Liver (tissue), 9 donors: Measurements from ENCODE around the gene TACC3. TPM values are rescaled to one million over a fixed set of nuclear protein-coding genes. Genes with fewer than 3 reads are reported as not detected.

Experiments
- DNase-seq: peaks from one replicate; pipeline ENCODE4 v3.0.0-alpha.2; 2017; ENCODE audit warnings: low spot score
- H3K27ac ChIP-seq, 2 donors: one replicate each; pipeline ENCODE4 v1.7.0; 2013; ENCODE audit warnings: inconsistent platforms in 2 of 2, low read length in 2 of 2, control low read depth in 1 of 2, low read depth in 1 of 2, mild to moderate bottlenecking in 1 of 2
- H3K27me3 ChIP-seq, 4 donors: one replicate each; pipeline versions ENCODE4 v1.6.1 to v1.7.0; 2013; ENCODE audit warnings: low read length in 3 of 4, inconsistent platforms in 1 of 4, mild to moderate bottlenecking in 1 of 4, moderate library complexity in 1 of 4; ENCODE audit not compliant: control insufficient read depth in 4 of 4, insufficient read depth in 4 of 4
- H3K36me3 ChIP-seq, 4 donors: one replicate each; pipeline versions ENCODE4 v1.6.1 to v1.7.0; 2013; ENCODE audit warnings: low read length in 3 of 4, mild to moderate bottlenecking in 3 of 4, low read depth in 1 of 4, moderate library complexity in 1 of 4; ENCODE audit not compliant: control insufficient read depth in 4 of 4, insufficient read depth in 3 of 4
- H3K4me1 ChIP-seq, 4 donors: one replicate each; pipeline versions ENCODE4 v1.6.1 to v1.7.0; 2013; ENCODE audit warnings: low read length in 3 of 4, mild to moderate bottlenecking in 3 of 4, moderate library complexity in 1 of 4; ENCODE audit not compliant: control insufficient read depth in 4 of 4, insufficient read depth in 4 of 4
- H3K4me3 ChIP-seq, 3 donors: one replicate each; pipeline versions ENCODE4 v1.6.1 to v1.7.0; 2013; ENCODE audit warnings: low read length in 3 of 3, control low read depth in 1 of 3, low read depth in 1 of 3, mild to moderate bottlenecking in 1 of 3
- H3K9ac ChIP-seq, 2 donors: one replicate each; pipeline ENCODE4 v1.7.0; 2013; ENCODE audit warnings: low read length in 2 of 2, mild to moderate bottlenecking in 2 of 2, moderate library complexity in 2 of 2, control low read depth in 1 of 2, low read depth in 1 of 2
- H3K9me3 ChIP-seq, 4 donors: one replicate each; pipeline versions ENCODE4 v1.6.1 to v1.7.0; 2013; ENCODE audit warnings: low read length in 3 of 4; ENCODE audit not compliant: control insufficient read depth in 4 of 4
- EGR1 ChIP-seq, 2 donors: IDR thresholded peaks; 2 replicates each; pipeline ENCODE4 v1.6.1; 2016 to 2018; ENCODE audit warnings: antibody characterized with exemption in 2 of 2, low read depth in 2 of 2
- FOXA1 ChIP-seq: IDR thresholded peaks from 2 replicates; pipeline ENCODE4 v1.6.1; 2016; ENCODE audit warnings: antibody characterized with exemption
- FOXA2 ChIP-seq: IDR thresholded peaks from 2 replicates; pipeline ENCODE4 v1.6.1; 2016; ENCODE audit warnings: antibody characterized with exemption
- GABPA ChIP-seq, 2 donors: IDR thresholded peaks in 1 of 2; conservative IDR thresholded peaks in 1 of 2; 2 replicates each; pipeline ENCODE4 v1.6.1; 2016; ENCODE audit warnings: antibody characterized with exemption in 2 of 2, mild to moderate bottlenecking in 1 of 2, moderate library complexity in 1 of 2
- HNF4A ChIP-seq, 2 donors: conservative IDR thresholded peaks; 2 replicates each; pipeline ENCODE4 v1.6.1; 2016; ENCODE audit warnings: antibody characterized with exemption in 2 of 2, mild to moderate bottlenecking in 2 of 2
- HNF4G ChIP-seq: IDR thresholded peaks from 2 replicates; pipeline ENCODE4 v1.6.1; 2016; ENCODE audit warnings: antibody characterized with exemption
- JUND ChIP-seq, 2 donors: IDR thresholded peaks; 2 replicates each; pipeline ENCODE4 v1.6.1; 2016; ENCODE audit warnings: antibody characterized with exemption in 2 of 2
- NR2F2 ChIP-seq: IDR thresholded peaks from 2 replicates; pipeline ENCODE4 v1.6.1; 2016; ENCODE audit warnings: antibody characterized with exemption
- RXRA ChIP-seq, 2 donors: IDR thresholded peaks; 2 replicates each; pipeline ENCODE4 v1.6.1; 2017 to 2018; ENCODE audit warnings: antibody characterized with exemption in 2 of 2, mild to moderate bottlenecking in 1 of 2
- SP1 ChIP-seq: IDR thresholded peaks from 2 replicates; pipeline ENCODE4 v1.6.1; 2018; ENCODE audit warnings: antibody characterized with exemption, mild to moderate bottlenecking
- TAF1 ChIP-seq: conservative IDR thresholded peaks from 2 replicates; pipeline ENCODE4 v1.6.1; 2016; ENCODE audit warnings: antibody characterized with exemption, mild to moderate bottlenecking
- YY1 ChIP-seq: IDR thresholded peaks from 2 replicates; pipeline ENCODE4 v1.6.1; 2016; ENCODE audit warnings: antibody characterized with exemption, mild to moderate bottlenecking
- WGBS: extraction: QIAGEN DNeasy Blood & Tissue Kit; methylation state at CpG from one replicate; pipeline ENCODE4 v1.1.7; 2013; 5-methylcytosine and 5-hydroxymethylcytosine counted together
- polyA plus RNA-seq, 2 donors: library from polyadenylated mRNA; stranded (reverse) in 1 of 2; unstranded in 1 of 2; fragments of 200-250 nt in 1 of 2; fragments of >200 nt in 1 of 2; fragmentation: Nextera tagmentation in 1 of 2; extraction: Ambion mirVana in 1 of 2; gene quantifications; one replicate each; pipeline versions ENCODE4 v1.2.1 to v1.2.3, GENCODE V29; 2013 to 2015
- total RNA-seq, 2 donors: library from RNA; depleted of rRNA; stranded (reverse); fragments of >200 nt; gene quantifications; one replicate each; pipeline ENCODE4 v1.2.3, GENCODE V29; 2014
- TF ChIP-seq, protein P1 (sequence below): IDR thresholded peaks from 2 replicates; pipeline ENCODE4 v1.6.1; 2016; ENCODE audit warnings: antibody characterized with exemption, mild to moderate bottlenecking
- TF ChIP-seq, protein P2 (sequence below): IDR thresholded peaks from 2 replicates; pipeline ENCODE4 v1.6.1; 2016; ENCODE audit warnings: antibody characterized with exemption
- TF ChIP-seq, protein P3 (sequence below): IDR thresholded peaks from 2 replicates; pipeline ENCODE4 v1.6.1; 2016; ENCODE audit warnings: antibody characterized with exemption
- TF ChIP-seq, protein P4 (sequence below): IDR thresholded peaks from 2 replicates; pipeline ENCODE4 v1.6.1; 2016; ENCODE audit warnings: antibody characterized with exemption
- donor health status: healthy.
- donor health status: healthy.
- donor health status: healthy.
- donor health status: healthy.
- donor health status: healthy.

Gene TACC3
- total and polyA plus RNA-seq, 4 donors: 1.4 to 38.9 (median 5.5) TPM

DNA sequence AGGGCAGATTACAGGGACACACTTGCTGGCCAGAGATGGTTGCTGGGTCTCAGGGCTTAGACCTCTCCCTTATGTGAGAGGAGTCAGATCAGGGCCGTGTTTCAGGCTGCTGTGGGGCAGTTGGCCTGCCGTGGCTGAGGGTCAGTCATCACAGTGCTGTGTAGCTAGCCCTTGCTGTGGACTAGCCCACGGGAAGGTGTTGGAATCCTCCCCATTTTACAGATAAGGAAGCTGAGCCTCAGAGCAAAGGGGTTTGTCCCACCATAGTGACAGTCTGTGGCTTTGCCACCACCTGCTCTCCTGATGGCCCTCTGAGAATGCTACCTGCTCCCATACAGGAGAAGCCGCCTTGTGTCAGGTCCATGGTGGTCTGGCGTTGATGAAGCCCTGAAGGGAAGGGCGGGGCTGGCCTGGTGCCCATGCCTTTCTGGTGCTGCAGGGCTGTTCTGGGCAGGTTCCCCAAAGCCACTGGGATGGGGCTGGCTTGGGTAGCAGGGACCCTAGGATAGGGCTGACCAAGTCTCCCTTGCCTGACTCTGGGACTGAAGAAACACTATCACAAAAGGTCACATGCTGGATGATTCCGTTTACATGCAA is 34.8 kb upstream of the TACC3 start (continued):
- no peak for TF ChIP-seq HNF4G
- no peak for TF ChIP-seq EGR1 (IDR thresholded peaks at IDR 0.05; ENCODE audit: low read depth in 2 of 2)

DNA sequence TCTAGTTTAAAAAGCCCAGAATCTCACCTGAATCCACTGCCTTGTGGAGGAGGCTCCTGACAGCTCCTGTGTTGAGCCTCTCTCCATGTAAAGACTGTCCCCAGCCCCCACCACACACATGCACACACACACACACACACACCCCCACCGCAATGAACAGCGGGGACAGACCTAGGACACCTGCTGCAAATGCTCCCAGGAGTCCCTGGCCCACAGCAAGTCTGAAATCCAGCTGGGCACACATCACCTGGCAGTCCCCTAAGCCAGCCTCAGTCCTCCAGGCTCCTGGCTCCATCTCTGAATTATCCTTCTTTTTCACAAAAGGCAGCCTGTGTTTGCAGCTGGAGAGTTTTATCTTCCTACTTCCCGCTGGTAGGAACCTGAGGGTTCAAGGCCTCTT is 30.6 kb upstream of the TACC3 start:
- no peak overlapping the region for H3K9ac ChIP-seq
- WGBS: 98% methylated on average over 3 of the region's 3 CpGs
- no peaks in the 10 kb centered on the region for H3K27me3 ChIP-seq
- TF ChIP-seq HNF4A (conservative IDR thresholded peaks at IDR 0.05) (no peak), JUND (IDR thresholded peaks at IDR 0.05) (no peak), GABPA (IDR thresholded peaks at IDR 0.05 in 1 of 2, conservative IDR thresholded peaks at IDR 0.05 in 1 of 2) (no peak), FOXA1 (no peak), SP1 (no peak), YY1 (no peak), FOXA2 (no peak), TAF1 (no peak), RXRA (IDR thresholded peaks at IDR 0.05) (no peak), NR2F2 (no peak)
- TF ChIP-seq, protein P1, sequence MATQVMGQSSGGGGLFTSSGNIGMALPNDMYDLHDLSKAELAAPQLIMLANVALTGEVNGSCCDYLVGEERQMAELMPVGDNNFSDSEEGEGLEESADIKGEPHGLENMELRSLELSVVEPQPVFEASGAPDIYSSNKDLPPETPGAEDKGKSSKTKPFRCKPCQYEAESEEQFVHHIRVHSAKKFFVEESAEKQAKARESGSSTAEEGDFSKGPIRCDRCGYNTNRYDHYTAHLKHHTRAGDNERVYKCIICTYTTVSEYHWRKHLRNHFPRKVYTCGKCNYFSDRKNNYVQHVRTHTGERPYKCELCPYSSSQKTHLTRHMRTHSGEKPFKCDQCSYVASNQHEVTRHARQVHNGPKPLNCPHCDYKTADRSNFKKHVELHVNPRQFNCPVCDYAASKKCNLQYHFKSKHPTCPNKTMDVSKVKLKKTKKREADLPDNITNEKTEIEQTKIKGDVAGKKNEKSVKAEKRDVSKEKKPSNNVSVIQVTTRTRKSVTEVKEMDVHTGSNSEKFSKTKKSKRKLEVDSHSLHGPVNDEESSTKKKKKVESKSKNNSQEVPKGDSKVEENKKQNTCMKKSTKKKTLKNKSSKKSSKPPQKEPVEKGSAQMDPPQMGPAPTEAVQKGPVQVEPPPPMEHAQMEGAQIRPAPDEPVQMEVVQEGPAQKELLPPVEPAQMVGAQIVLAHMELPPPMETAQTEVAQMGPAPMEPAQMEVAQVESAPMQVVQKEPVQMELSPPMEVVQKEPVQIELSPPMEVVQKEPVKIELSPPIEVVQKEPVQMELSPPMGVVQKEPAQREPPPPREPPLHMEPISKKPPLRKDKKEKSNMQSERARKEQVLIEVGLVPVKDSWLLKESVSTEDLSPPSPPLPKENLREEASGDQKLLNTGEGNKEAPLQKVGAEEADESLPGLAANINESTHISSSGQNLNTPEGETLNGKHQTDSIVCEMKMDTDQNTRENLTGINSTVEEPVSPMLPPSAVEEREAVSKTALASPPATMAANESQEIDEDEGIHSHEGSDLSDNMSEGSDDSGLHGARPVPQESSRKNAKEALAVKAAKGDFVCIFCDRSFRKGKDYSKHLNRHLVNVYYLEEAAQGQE: no peak
- TF ChIP-seq, protein P2, sequence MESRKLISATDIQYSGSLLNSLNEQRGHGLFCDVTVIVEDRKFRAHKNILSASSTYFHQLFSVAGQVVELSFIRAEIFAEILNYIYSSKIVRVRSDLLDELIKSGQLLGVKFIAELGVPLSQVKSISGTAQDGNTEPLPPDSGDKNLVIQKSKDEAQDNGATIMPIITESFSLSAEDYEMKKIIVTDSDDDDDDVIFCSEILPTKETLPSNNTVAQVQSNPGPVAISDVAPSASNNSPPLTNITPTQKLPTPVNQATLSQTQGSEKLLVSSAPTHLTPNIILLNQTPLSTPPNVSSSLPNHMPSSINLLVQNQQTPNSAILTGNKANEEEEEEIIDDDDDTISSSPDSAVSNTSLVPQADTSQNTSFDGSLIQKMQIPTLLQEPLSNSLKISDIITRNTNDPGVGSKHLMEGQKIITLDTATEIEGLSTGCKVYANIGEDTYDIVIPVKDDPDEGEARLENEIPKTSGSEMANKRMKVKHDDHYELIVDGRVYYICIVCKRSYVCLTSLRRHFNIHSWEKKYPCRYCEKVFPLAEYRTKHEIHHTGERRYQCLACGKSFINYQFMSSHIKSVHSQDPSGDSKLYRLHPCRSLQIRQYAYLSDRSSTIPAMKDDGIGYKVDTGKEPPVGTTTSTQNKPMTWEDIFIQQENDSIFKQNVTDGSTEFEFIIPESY: no peak
- TF ChIP-seq, protein P3, sequence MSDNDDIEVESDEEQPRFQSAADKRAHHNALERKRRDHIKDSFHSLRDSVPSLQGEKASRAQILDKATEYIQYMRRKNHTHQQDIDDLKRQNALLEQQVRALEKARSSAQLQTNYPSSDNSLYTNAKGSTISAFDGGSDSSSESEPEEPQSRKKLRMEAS: no peak
- TF ChIP-seq, protein P4, sequence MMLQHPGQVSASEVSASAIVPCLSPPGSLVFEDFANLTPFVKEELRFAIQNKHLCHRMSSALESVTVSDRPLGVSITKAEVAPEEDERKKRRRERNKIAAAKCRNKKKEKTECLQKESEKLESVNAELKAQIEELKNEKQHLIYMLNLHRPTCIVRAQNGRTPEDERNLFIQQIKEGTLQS: no peak
- DNase-seq: no peak
- H3K4me1 ChIP-seq: peaks cover 0 to 4% (median under 1%) of the 10 kb centered on the region in 4 donors
- no peak overlapping the region for H3K4me3 ChIP-seq
- H3K27ac ChIP-seq: no peak overlapping the region
- no peaks in the 10 kb centered on the region for H3K9me3 ChIP-seq
- peaks cover 8 to 32% (median 18%) of the 10 kb centered on the region in 4 donors for H3K36me3 ChIP-seq
